ENCODE measurements around the gene IL1RAPL2. TPM values are rescaled to one million over a fixed set of nuclear protein-coding genes. Genes with fewer than 3 reads are reported as not detected.
"Not testable (repeated sequence)": the region's sequence is repeated elsewhere in the genome, so short reads cannot be mapped to it uniquely, and the experiment has no call there.

Gene IL1RAPL2
- total RNA-seq, 8 experiments from 2014 or later: 0.21 to 1.2 (median 0.69) TPM; not detected in 2

GRCh38 chrX:104803219-104803618 is 237.2 kb downstream of the IL1RAPL2 start:
- Histone ChIP-seq H3K4me1 (replicated peaks in 1 of 2) (no peaks in the 10 kb centered on the region), H3K27ac (no peak overlapping the region), H3K4me3 (no peak overlapping the region)
- ATAC-seq (replicated peaks in 6 of 8): no peak
- 50 to 100% methylated on average over 1 of the region's 1 CpG; no CpG with 5 or more reads in 8 of the 10 experiments for WGBS, 10 experiments
- in situ Hi-C loops (cut with MboI; ENCODE audit: low pct_unique_long_range_greater_than_20kb in 2 of 9, low sequenced_read_pairs in 9 of 9, unreplicated experiment in 9 of 9): no loop called here

- H3K4me3 ChIP-seq: no peak overlapping the region
- no peaks in the 10 kb centered on the region for H3K4me1 ChIP-seq (replicated peaks in 1 of 2)
- in situ Hi-C loops (cut with MboI; ENCODE audit: low pct_unique_long_range_greater_than_20kb in 2 of 9, low sequenced_read_pairs in 9 of 9, unreplicated experiment in 9 of 9): no loop called here
- ATAC-seq (replicated peaks in 6 of 8): no peak
- 0 to 43% methylated on average over 1 to 2 of the region's 2 CpGs; no CpG with 5 or more reads in 8 of the 10 experiments for WGBS, 10 experiments
- no peak overlapping the region for H3K27ac ChIP-seq
These were observed 240.3 kb downstream of the IL1RAPL2 start for GRCh38 chrX:104806346-104806745.

GRCh38 chrX:104833401-104833800 is 267.4 kb downstream of the IL1RAPL2 start:
- in situ Hi-C loops (cut with MboI; ENCODE audit: low pct_unique_long_range_greater_than_20kb in 2 of 9, low sequenced_read_pairs in 9 of 9, unreplicated experiment in 9 of 9): no loop called here
- no peak overlapping the region for H3K27ac ChIP-seq
- WGBS, 10 experiments: 0 to 80% (median 20%) methylated on average over 1 to 2 of the region's 2 CpGs; no CpG with 5 or more reads in 6 of the 10 experiments

GRCh38 chrX:104842646-104843045 is 276.6 kb downstream of the IL1RAPL2 start:
- Histone ChIP-seq H3K27ac (no peak overlapping the region), H3K4me1 (replicated peaks in 1 of 2) (no peaks in the 10 kb centered on the region), H3K4me3 (no peak overlapping the region)
- ATAC-seq (replicated peaks in 6 of 8): no peak
- in situ Hi-C loops (cut with MboI; ENCODE audit: low pct_unique_long_range_greater_than_20kb in 2 of 9, low sequenced_read_pairs in 9 of 9, unreplicated experiment in 9 of 9): no loop called here
- 0 to 100% methylated on average over 1 of the region's 4 CpGs; no CpG with 5 or more reads in 8 of the 10 experiments for WGBS, 10 experiments

More at GRCh38 chrX:104833401-104833800, 267.4 kb downstream of the IL1RAPL2 start:
- no peak for ATAC-seq (replicated peaks in 6 of 8)
- Histone ChIP-seq H3K4me3 (no peak overlapping the region), H3K4me1 (replicated peaks in 1 of 2) (no peaks in the 10 kb centered on the region)

- ATAC-seq (replicated peaks in 6 of 8): no peak
- 14% methylated on average over 1 of the region's 1 CpG; no CpG with 5 or more reads in 9 of the 10 experiments for WGBS, 10 experiments
- in situ Hi-C loops (cut with MboI; ENCODE audit: low pct_unique_long_range_greater_than_20kb in 2 of 9, low sequenced_read_pairs in 9 of 9, unreplicated experiment in 9 of 9): no loop called here
These were observed 286.2 kb downstream of the IL1RAPL2 start for GRCh38 chrX:104852241-104852640.

GRCh38 chrX:104854188-104854587 is 288.2 kb downstream of the IL1RAPL2 start:
- no peak overlapping the region for H3K27ac ChIP-seq
- no peak for ATAC-seq (replicated peaks in 6 of 8)
- in situ Hi-C loops (cut with MboI; ENCODE audit: low pct_unique_long_range_greater_than_20kb in 2 of 9, low sequenced_read_pairs in 9 of 9, unreplicated experiment in 9 of 9): no loop called here
- H3K4me3 ChIP-seq: no peak overlapping the region
- no peaks in the 10 kb centered on the region for H3K4me1 ChIP-seq (replicated peaks in 1 of 2)

More at GRCh38 chrX:104852241-104852640, 286.2 kb downstream of the IL1RAPL2 start:
- no peak overlapping the region for H3K4me3 ChIP-seq
- H3K27ac ChIP-seq: no peak overlapping the region
- no peaks in the 10 kb centered on the region for H3K4me1 ChIP-seq (replicated peaks in 1 of 2)

GRCh38 chrX:104854790-104855340 is 288.9 kb downstream of the IL1RAPL2 start:
- WGBS, 10 experiments: 0 to 100% (median 64%) methylated on average over 1 to 3 of the region's 3 CpGs; no CpG with 5 or more reads in 5 of the 10 experiments
- no peaks in the 10 kb centered on the region for H3K4me1 ChIP-seq (replicated peaks in 1 of 2)
- ATAC-seq (replicated peaks in 6 of 8): no peak
- no peak overlapping the region for H3K27ac ChIP-seq
- in situ Hi-C loops (cut with MboI; ENCODE audit: low pct_unique_long_range_greater_than_20kb in 2 of 9, low sequenced_read_pairs in 9 of 9, unreplicated experiment in 9 of 9): no loop called here
- H3K4me3 ChIP-seq: no peak overlapping the region

- Histone ChIP-seq H3K4me3 (no peak overlapping the region), H3K27ac (no peak overlapping the region), H3K4me1 (replicated peaks in 1 of 2) (no peaks in the 10 kb centered on the region)
- in situ Hi-C loops (cut with MboI; ENCODE audit: low pct_unique_long_range_greater_than_20kb in 2 of 9, low sequenced_read_pairs in 9 of 9, unreplicated experiment in 9 of 9): no loop called here
- 0 to 86% (median 18%) methylated on average over 1 to 2 of the region's 2 CpGs; no CpG with 5 or more reads in 4 of the 10 experiments for WGBS, 10 experiments
- no peak for ATAC-seq (replicated peaks in 6 of 8)
These were observed 297.5 kb downstream of the IL1RAPL2 start for GRCh38 chrX:104863466-104863865.

- 0 to 100% (median 61%) methylated on average over 1 to 4 of the region's 4 CpGs; no CpG with 5 or more reads in 4 of the 10 experiments for WGBS, 10 experiments
- no peak overlapping the region for H3K4me3 ChIP-seq
- H3K4me1 ChIP-seq (replicated peaks in 1 of 2): no peaks in the 10 kb centered on the region
- H3K27ac ChIP-seq: no peak overlapping the region
- no peak for ATAC-seq (replicated peaks in 6 of 8)
- in situ Hi-C loops (cut with MboI; ENCODE audit: low pct_unique_long_range_greater_than_20kb in 2 of 9, low sequenced_read_pairs in 9 of 9, unreplicated experiment in 9 of 9): no loop called here
These were observed 298.3 kb downstream of the IL1RAPL2 start for GRCh38 chrX:104864296-104864695.

- Histone ChIP-seq H3K4me3 (no peak overlapping the region), H3K27ac (no peak overlapping the region), H3K4me1 (replicated peaks in 1 of 2) (no peaks in the 10 kb centered on the region)
- no peak for ATAC-seq (replicated peaks in 6 of 8)
- WGBS, 10 experiments: 0 to 100% (median 71%) methylated on average over 1 of the region's 1 CpG; no CpG with 5 or more reads in 4 of the 10 experiments
- in situ Hi-C loops (cut with MboI; ENCODE audit: low pct_unique_long_range_greater_than_20kb in 2 of 9, low sequenced_read_pairs in 9 of 9, unreplicated experiment in 9 of 9): no loop called here
These were observed 311.5 kb downstream of the IL1RAPL2 start for GRCh38 chrX:104877504-104877903.

GRCh38 chrX:104902070-104902469 is 336.1 kb downstream of the IL1RAPL2 start:
- Histone ChIP-seq H3K27ac (no peak overlapping the region), H3K4me3 (no peak overlapping the region), H3K4me1 (replicated peaks in 1 of 2) (no peaks in the 10 kb centered on the region)
- no peak for ATAC-seq (replicated peaks in 6 of 8)
- in situ Hi-C loops (cut with MboI; ENCODE audit: low pct_unique_long_range_greater_than_20kb in 2 of 9, low sequenced_read_pairs in 9 of 9, unreplicated experiment in 9 of 9): no loop called here
- WGBS, 10 experiments: 0 to 100% (median 47%) methylated on average over 1 to 4 of the region's 4 CpGs; no CpG with 5 or more reads in 1 of the 10 experiments

GRCh38 chrX:104909694-104910093 is 343.7 kb downstream of the IL1RAPL2 start:
- H3K4me3 ChIP-seq; in situ Hi-C loops (cut with MboI; ENCODE audit: low pct_unique_long_range_greater_than_20kb in 2 of 9, low sequenced_read_pairs in 9 of 9, unreplicated experiment in 9 of 9); H3K27ac ChIP-seq; ATAC-seq (replicated peaks in 6 of 8); H3K4me1 ChIP-seq (replicated peaks in 1 of 2): not testable (repeated sequence)
- 80% methylated on average over 1 of the region's 10 CpGs; no CpG with 5 or more reads in 9 of the 10 experiments for WGBS, 10 experiments

- ATAC-seq (replicated peaks in 6 of 8): peak in 4 of 8 experiments; percentile 8 to 58 (median 42)
- Histone ChIP-seq H3K27ac (no peak overlapping the region), H3K4me3 (no peak overlapping the region), H3K4me1 (replicated peaks in 1 of 2) (no peaks in the 10 kb centered on the region)
- in situ Hi-C loops (cut with MboI; ENCODE audit: low pct_unique_long_range_greater_than_20kb in 2 of 9, low sequenced_read_pairs in 9 of 9, unreplicated experiment in 9 of 9): no loop called here
These were observed 347.3 kb downstream of the IL1RAPL2 start for GRCh38 chrX:104913348-104913747.

- H3K4me3 ChIP-seq; H3K4me1 ChIP-seq (replicated peaks in 1 of 2); H3K27ac ChIP-seq; in situ Hi-C loops (cut with MboI; ENCODE audit: low pct_unique_long_range_greater_than_20kb in 2 of 9, low sequenced_read_pairs in 9 of 9, unreplicated experiment in 9 of 9); ATAC-seq (replicated peaks in 6 of 8): not testable (repeated sequence)
- WGBS, 10 experiments: 67% methylated on average over 1 of the region's 5 CpGs; no CpG with 5 or more reads in 9 of the 10 experiments
These were observed 348.7 kb downstream of the IL1RAPL2 start for GRCh38 chrX:104914686-104915085.

Data from motor neuron (in vitro differentiated cells).